ENCODE measurements around the gene NOL9.

The NOL9 gene

DNA sequence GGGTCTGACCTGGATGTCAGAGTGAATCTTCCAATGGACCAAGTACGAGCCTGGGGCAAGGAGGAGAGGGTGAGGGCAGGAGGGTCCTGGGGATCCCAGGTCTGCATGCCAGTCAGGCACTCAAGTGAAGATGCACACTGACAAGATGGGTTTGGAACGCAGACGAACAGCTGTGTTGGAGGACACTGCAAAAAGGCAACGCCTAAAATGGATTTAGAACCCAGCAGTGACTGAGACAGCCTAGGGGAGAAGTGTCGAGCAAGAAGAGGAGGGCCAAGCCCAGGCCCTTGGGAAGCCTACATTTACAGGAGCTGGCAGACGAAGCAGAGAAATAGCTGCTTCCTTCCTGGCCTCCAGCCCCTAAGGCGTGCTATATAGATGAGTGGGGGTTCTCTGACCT is 25.8 kb downstream of the NOL9 start:
- H3K4me3 Mint-ChIP-seq: no peak overlapping the region
- no peak for TF ChIP-seq CTCF (IDR thresholded peaks at IDR 0.05; ENCODE audit: unreplicated experiment in 3 of 3)
- peaks cover 72% of the 10 kb centered on the region for H3K36me3 Mint-ChIP-seq (ENCODE audit: low read depth)

GRCh38 chr1:6526316-6526715 is 28.0 kb downstream of the NOL9 start:
- TF ChIP-seq CTCF (IDR thresholded peaks at IDR 0.05; ENCODE audit: unreplicated experiment in 3 of 3): no peak
- no peaks in the 10 kb centered on the region for H3K27me3 Mint-ChIP-seq (ENCODE audit: low read depth)
- H3K9me3 Mint-ChIP-seq: no peaks in the 10 kb centered on the region
- H3K4me1 Mint-ChIP-seq: peaks cover 4% of the 10 kb centered on the region
- H3K36me3 Mint-ChIP-seq (ENCODE audit: low read depth): peaks cover 53% of the 10 kb centered on the region
- H3K4me3 Mint-ChIP-seq: no peak overlapping the region
- H3K27ac Mint-ChIP-seq: no peak overlapping the region

More for the DNA sequence above, 25.8 kb downstream of the NOL9 start:
- H3K27me3 Mint-ChIP-seq (ENCODE audit: low read depth): no peaks in the 10 kb centered on the region
- no peaks in the 10 kb centered on the region for H3K4me1 Mint-ChIP-seq
- H3K27ac Mint-ChIP-seq: no peak overlapping the region
- no peaks in the 10 kb centered on the region for H3K9me3 Mint-ChIP-seq

GRCh38 chr1:6523566-6523965 is 30.7 kb downstream of the NOL9 start:
- H3K4me1 Mint-ChIP-seq: peaks cover 26% of the 10 kb centered on the region
- peaks cover 36% of the 10 kb centered on the region for H3K36me3 Mint-ChIP-seq (ENCODE audit: low read depth)
- H3K4me3 Mint-ChIP-seq: no peak overlapping the region
- H3K27ac Mint-ChIP-seq: peak overlapping the region in 1 of 3 experiments; percentile 15
- TF ChIP-seq CTCF (IDR thresholded peaks at IDR 0.05; ENCODE audit: unreplicated experiment in 3 of 3): peak; percentile 25 to 52 (median 34)
- H3K9me3 Mint-ChIP-seq: no peaks in the 10 kb centered on the region
- no peaks in the 10 kb centered on the region for H3K27me3 Mint-ChIP-seq (ENCODE audit: low read depth)

DNA sequence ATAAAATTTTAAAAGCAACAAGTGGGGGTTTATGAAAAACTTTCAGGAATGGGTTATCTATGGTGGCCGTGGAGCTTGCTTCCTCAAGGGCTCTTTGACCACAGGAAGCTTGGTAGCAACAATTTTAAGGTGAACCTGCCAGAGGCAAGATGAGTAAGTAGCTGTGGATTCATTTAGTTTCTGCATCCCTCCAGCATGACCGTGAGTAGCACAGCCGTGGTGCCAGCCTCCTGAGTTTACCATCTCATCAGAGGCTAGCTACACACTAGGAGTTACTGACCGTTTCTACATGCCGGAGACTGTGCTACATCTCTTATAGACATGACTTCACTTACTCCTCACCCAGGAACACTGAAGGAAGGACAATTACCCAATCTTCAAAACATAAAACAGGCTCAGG is 32.8 kb downstream of the NOL9 start:
- H3K4me3 Mint-ChIP-seq: no peak overlapping the region
- peak overlapping the region in 2 of 3 experiments; percentile 92 to 93 for H3K27ac Mint-ChIP-seq
- H3K4me1 Mint-ChIP-seq: peaks cover 33% of the 10 kb centered on the region
- peaks cover 24% of the 10 kb centered on the region for H3K36me3 Mint-ChIP-seq (ENCODE audit: low read depth)
- TF ChIP-seq CTCF (IDR thresholded peaks at IDR 0.05; ENCODE audit: unreplicated experiment in 3 of 3): no peak
- no peaks in the 10 kb centered on the region for H3K9me3 Mint-ChIP-seq
- H3K27me3 Mint-ChIP-seq (ENCODE audit: low read depth): no peaks in the 10 kb centered on the region

GRCh38 chr1:6519935-6520671 is 34.2 kb downstream of the NOL9 start:
- H3K4me1 Mint-ChIP-seq: peaks cover 33% of the 10 kb centered on the region
- peak overlapping the region; percentile 92 to 96 (median 93) for H3K27ac Mint-ChIP-seq
- no peaks in the 10 kb centered on the region for H3K27me3 Mint-ChIP-seq (ENCODE audit: low read depth)
- no peaks in the 10 kb centered on the region for H3K9me3 Mint-ChIP-seq
- H3K4me3 Mint-ChIP-seq: peak overlapping the region in 2 of 3 experiments; percentile 34 to 50
- H3K36me3 Mint-ChIP-seq (ENCODE audit: low read depth): peaks cover 10% of the 10 kb centered on the region
- TF ChIP-seq CTCF (IDR thresholded peaks at IDR 0.05; ENCODE audit: unreplicated experiment in 3 of 3): no peak

DNA sequence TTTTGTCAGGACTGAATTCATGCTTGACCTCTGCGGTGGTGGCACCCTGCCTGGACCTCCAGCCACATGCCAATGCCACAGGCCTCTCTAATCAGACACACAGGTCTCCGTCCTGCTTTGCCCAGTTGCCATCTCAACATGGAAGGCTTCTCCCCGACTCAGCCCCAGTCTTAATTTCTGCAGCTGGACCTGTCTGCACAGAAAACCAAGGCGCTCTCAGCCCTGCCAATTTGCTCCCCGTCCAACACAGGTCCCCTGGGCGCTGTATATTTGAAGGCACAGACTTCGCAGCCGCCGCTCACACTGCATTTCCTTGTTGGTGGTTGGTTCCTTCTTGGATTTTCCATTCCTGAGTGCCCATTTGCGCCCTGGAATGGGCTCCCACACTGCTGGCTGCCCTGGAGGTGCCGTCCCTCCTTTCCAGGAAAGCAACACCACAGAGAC is 34.8 kb downstream of the NOL9 start:
- no peaks in the 10 kb centered on the region for H3K27me3 Mint-ChIP-seq (ENCODE audit: low read depth)

More for the DNA sequence above, 34.8 kb downstream of the NOL9 start:
- Mint-ChIP-seq H3K9me3 (no peaks in the 10 kb centered on the region), H3K4me3 (peak overlapping the region in 2 of 3 experiments; percentile 10 to 50), H3K4me1 (peaks cover 33% of the 10 kb centered on the region), H3K36me3 (ENCODE audit: low read depth) (peaks cover 10% of the 10 kb centered on the region), H3K27ac (peak overlapping the region; percentile 92 to 96 (median 93))
- no peak for TF ChIP-seq CTCF (IDR thresholded peaks at IDR 0.05; ENCODE audit: unreplicated experiment in 3 of 3)

Measured in nephron (organoid).